HUES64 (cell line): ENCODE measurements around the gene PLEKHA8.

ENCODE experiments used
- H3K27ac ChIP-seq: 2 replicates; pipeline ENCODE4 v1.7.0; 2013; ENCODE audit warnings: low read depth, low read length, inconsistent platforms
- H3K27me3 ChIP-seq: 2 replicates; pipeline ENCODE4 v1.6.1; 2013; ENCODE audit warnings: mild to moderate bottlenecking, low read length; ENCODE audit not compliant: insufficient read depth
- H3K36me3 ChIP-seq: 2 replicates; pipeline ENCODE4 v1.6.1; 2013; ENCODE audit warnings: mild to moderate bottlenecking, low read length; ENCODE audit not compliant: insufficient read depth
- H3K4me1 ChIP-seq: 2 replicates; pipeline ENCODE4 v1.6.1; 2013; ENCODE audit warnings: mild to moderate bottlenecking, low read length, moderate library complexity; ENCODE audit not compliant: insufficient read depth
- H3K4me3 ChIP-seq: 2 replicates; pipeline ENCODE4 v1.5.1; 2013; ENCODE audit warnings: mild to moderate bottlenecking, low read length, moderate library complexity
- H3K9ac ChIP-seq: 2 replicates; pipeline ENCODE4 v1.6.1; 2013; ENCODE audit warnings: mild to moderate bottlenecking, low read depth, low read length
- H3K9me3 ChIP-seq: 2 replicates; pipeline ENCODE4 v1.6.1; 2013; ENCODE audit warnings: low read depth, low read length; ENCODE audit not compliant: insufficient read depth
- WGBS: fragments of 150-250, 120-280 bp; methylation state at CpG from one replicate; pipeline ENCODE4 v1.1.7; 2013; ENCODE audit warnings: missing lambda C conversion rate; 5-methylcytosine and 5-hydroxymethylcytosine counted together

The PLEKHA8 gene

GRCh38 chr7:30023524-30023923 lies 4.7 kb upstream of the PLEKHA8 start:
- peaks cover 30% of the 10 kb centered on the region for H3K36me3 ChIP-seq
- 99% methylated on average over 5 of the region's 6 CpGs for WGBS

GRCh38 chr7:30026229-30027064 lies 1.8 kb upstream of the PLEKHA8 start, which contains the start of gene FKBP14:
Gene FKBP14 (minus strand): TSS chr7:30026702. CDS start chr7:30026508, 194 bp downstream.
- WGBS = under 1% methylated on average over 35 of the region's 35 CpGs
- Histone ChIP-seq H3K4me1 (peaks cover 37% of the 10 kb centered on the region; the same call in 1 of the 2 replicates), H3K4me3 (peak within 1 kb of the TSS; percentile 78), H3K9me3 (no peaks in the 10 kb centered on the region), H3K27ac (peak within 1 kb of the TSS; percentile 65), H3K9ac (peak within 1 kb of the TSS; percentile 82), H3K36me3 (peaks cover 8% of the 10 kb centered on the region), H3K27me3 (no peaks in the 10 kb centered on the region)

More at GRCh38 chr7:30023524-30023923, 4.7 kb upstream of the PLEKHA8 start:
- Histone ChIP-seq H3K27me3 (no peaks in the 10 kb centered on the region), H3K4me3 (no peak overlapping the region), H3K9ac (no peak overlapping the region), H3K9me3 (no peaks in the 10 kb centered on the region), H3K27ac (no peak overlapping the region), H3K4me1 (peaks cover 17% of the 10 kb centered on the region; the same call in 1 of the 2 replicates)

GRCh38 chr7:30027065-30027456 lies 1.2 kb upstream of the PLEKHA8 start:
- WGBS = 4% methylated on average over 10 of the region's 10 CpGs
- H3K36me3 ChIP-seq = peaks cover 6% of the 10 kb centered on the region
- peak overlapping the region; percentile 54 for H3K27ac ChIP-seq
- peak overlapping the region; percentile 78 for H3K4me3 ChIP-seq
- peaks cover 41% of the 10 kb centered on the region; the same call in 1 of the 2 replicates for H3K4me1 ChIP-seq
- peak overlapping the region; percentile 44; the same call in 1 of the 2 replicates for H3K9ac ChIP-seq
- H3K27me3 ChIP-seq = no peaks in the 10 kb centered on the region
- no peaks in the 10 kb centered on the region for H3K9me3 ChIP-seq

GRCh38 chr7:30027740-30028215 lies 434 bp upstream of the PLEKHA8 start:
- H3K9me3 ChIP-seq = no peaks in the 10 kb centered on the region
- no peaks in the 10 kb centered on the region for H3K27me3 ChIP-seq
- H3K4me3 ChIP-seq = peak overlapping the region; percentile 78
- H3K27ac ChIP-seq = no peak overlapping the region; the same call in 1 of the 2 replicates
- no peak overlapping the region for H3K9ac ChIP-seq
- H3K4me1 ChIP-seq = peaks cover 41% of the 10 kb centered on the region; the same call in 1 of the 2 replicates
- WGBS = 4% methylated on average over 9 of the region's 9 CpGs
- H3K36me3 ChIP-seq = peaks cover 2% of the 10 kb centered on the region; the same call in 1 of the 2 replicates

GRCh38 chr7:30028749-30029635 lies 780 bp downstream of the PLEKHA8 start:
- Histone ChIP-seq H3K27ac (peak overlapping the region; percentile 79), H3K4me1 (peaks cover 41% of the 10 kb centered on the region; the same call in 1 of the 2 replicates)

GRCh38 chr7:30029696-30030095 lies 1.5 kb downstream of the PLEKHA8 start:
- H3K27ac ChIP-seq = no peak overlapping the region
- peak overlapping the region; percentile 78 for H3K4me3 ChIP-seq
- H3K27me3 ChIP-seq = no peaks in the 10 kb centered on the region
- peak overlapping the region; percentile 81; the same call in 1 of the 2 replicates for H3K9ac ChIP-seq
- H3K4me1 ChIP-seq = peaks cover 41% of the 10 kb centered on the region; the same call in 1 of the 2 replicates
- H3K9me3 ChIP-seq = no peaks in the 10 kb centered on the region
- 23% methylated on average over 6 of the region's 6 CpGs for WGBS
- peaks cover 10% of the 10 kb centered on the region; the same call in 1 of the 2 replicates for H3K36me3 ChIP-seq

More at GRCh38 chr7:30028749-30029635, 780 bp downstream of the PLEKHA8 start:
- peaks cover 6% of the 10 kb centered on the region; the same call in 1 of the 2 replicates for H3K36me3 ChIP-seq
- H3K27me3 ChIP-seq = no peaks in the 10 kb centered on the region
- peak overlapping the region; percentile 78 for H3K4me3 ChIP-seq
- H3K9me3 ChIP-seq = no peaks in the 10 kb centered on the region
- peak overlapping the region; percentile 81 for H3K9ac ChIP-seq
- WGBS = under 1% methylated on average over 42 of the region's 42 CpGs

- H3K9ac ChIP-seq = no peak overlapping the region
- no peak overlapping the region for H3K4me3 ChIP-seq
- 88% methylated on average over 4 of the region's 4 CpGs for WGBS
- H3K36me3 ChIP-seq = peaks cover 16% of the 10 kb centered on the region; the same call in 1 of the 2 replicates
- peaks cover 26% of the 10 kb centered on the region; the same call in 1 of the 2 replicates for H3K4me1 ChIP-seq
- H3K27ac ChIP-seq = no peak overlapping the region
- no peaks in the 10 kb centered on the region for H3K27me3 ChIP-seq
- H3K9me3 ChIP-seq = no peaks in the 10 kb centered on the region
Measured at GRCh38 chr7:30032310-30033125, 4.3 kb downstream of the PLEKHA8 start.

GRCh38 chr7:30034501-30034900 lies 6.3 kb downstream of the PLEKHA8 start:
- WGBS = 100% methylated on average over 2 of the region's 3 CpGs
- H3K27me3 ChIP-seq = no peaks in the 10 kb centered on the region
- H3K4me1 ChIP-seq = peaks cover 24% of the 10 kb centered on the region; the same call in 1 of the 2 replicates
- no peak overlapping the region for H3K9ac ChIP-seq
- no peak overlapping the region for H3K27ac ChIP-seq
- H3K9me3 ChIP-seq = no peaks in the 10 kb centered on the region
- H3K36me3 ChIP-seq = peaks cover 16% of the 10 kb centered on the region; the same call in 1 of the 2 replicates
- no peak overlapping the region for H3K4me3 ChIP-seq

- Histone ChIP-seq H3K9ac (no peak overlapping the region), H3K4me3 (no peak overlapping the region), H3K36me3 (peaks cover 16% of the 10 kb centered on the region; the same call in 1 of the 2 replicates), H3K27ac (no peak overlapping the region), H3K27me3 (no peaks in the 10 kb centered on the region), H3K4me1 (peaks cover 15% of the 10 kb centered on the region; the same call in 1 of the 2 replicates), H3K9me3 (no peaks in the 10 kb centered on the region)
- WGBS = 94% methylated on average over 2 of the region's 2 CpGs
Measured at GRCh38 chr7:30036220-30036619, 8.0 kb downstream of the PLEKHA8 start.
